Measurements from ENCODE around the gene CYP2R1.

The CYP2R1 gene

DNA sequence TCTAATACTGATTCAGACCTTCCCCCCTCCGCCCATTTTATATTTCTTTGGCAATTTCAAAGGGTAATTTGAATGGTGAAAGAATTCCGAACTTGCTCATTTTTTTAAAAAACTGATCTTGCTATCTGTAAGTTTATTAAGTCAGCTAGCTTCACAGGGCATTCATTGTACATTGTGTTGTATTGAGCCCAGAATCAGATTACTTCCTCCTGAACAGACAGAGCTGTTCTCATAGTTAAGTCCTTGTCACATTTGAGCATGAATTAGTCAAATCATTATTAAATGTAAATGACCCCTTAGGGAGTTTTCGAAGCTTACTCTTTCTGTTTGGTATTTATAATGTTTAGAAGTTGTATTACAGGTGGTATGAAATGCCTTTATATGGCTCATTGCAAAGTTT is 34.4 kb downstream of the CYP2R1 start:
- no peaks in the 10 kb centered on the region for H3K4me1 ChIP-seq (ENCODE audit: control insufficient read depth, low read depth, low read length)
- no peaks in the 10 kb centered on the region for H3K9me3 ChIP-seq (ENCODE audit: control insufficient read depth, low read depth, low read length)
- H3K27ac ChIP-seq (ENCODE audit: low read length) = no peak overlapping the region

DNA sequence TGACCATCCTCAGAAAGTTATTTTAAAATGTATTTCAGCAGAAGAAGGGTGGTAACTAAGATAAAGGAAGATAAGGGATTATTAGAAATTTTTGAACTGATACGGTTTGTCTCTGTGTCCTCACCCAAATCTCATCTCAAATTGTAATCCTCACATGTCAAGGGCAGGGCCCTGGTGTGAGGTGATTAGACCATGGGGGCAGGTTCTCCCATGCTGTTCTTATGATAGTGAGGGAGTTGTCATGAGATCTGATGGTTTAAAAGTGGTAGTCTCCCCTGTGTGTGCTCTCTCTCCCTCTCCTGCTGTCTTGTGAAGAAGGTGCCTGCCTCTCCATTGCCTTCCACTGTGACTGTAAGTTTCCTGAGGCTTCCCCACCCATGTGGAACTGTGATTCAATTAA is 36.1 kb downstream of the CYP2R1 start:
- Histone ChIP-seq H3K27ac (ENCODE audit: low read length) (no peak overlapping the region), H3K36me3 (ENCODE audit: control insufficient read depth, low read depth, low read length) (no peaks in the 10 kb centered on the region), H3K4me3 (ENCODE audit: low read length) (no peak overlapping the region), H3K9ac (ENCODE audit: low read length) (no peak overlapping the region), H3K4me1 (ENCODE audit: control insufficient read depth, low read depth, low read length) (no peaks in the 10 kb centered on the region), H3K9me3 (ENCODE audit: control insufficient read depth, low read depth, low read length) (no peaks in the 10 kb centered on the region), H3K27me3 (ENCODE audit: control insufficient read depth, insufficient read depth, low read length) (no peaks in the 10 kb centered on the region)

More for the DNA sequence above, 34.4 kb downstream of the CYP2R1 start:
- H3K27me3 ChIP-seq (ENCODE audit: control insufficient read depth, insufficient read depth, low read length) = no peaks in the 10 kb centered on the region
- no peak overlapping the region for H3K9ac ChIP-seq (ENCODE audit: low read length)
- H3K36me3 ChIP-seq (ENCODE audit: control insufficient read depth, low read depth, low read length) = no peaks in the 10 kb centered on the region
- no peak overlapping the region for H3K4me3 ChIP-seq (ENCODE audit: low read length)

DNA sequence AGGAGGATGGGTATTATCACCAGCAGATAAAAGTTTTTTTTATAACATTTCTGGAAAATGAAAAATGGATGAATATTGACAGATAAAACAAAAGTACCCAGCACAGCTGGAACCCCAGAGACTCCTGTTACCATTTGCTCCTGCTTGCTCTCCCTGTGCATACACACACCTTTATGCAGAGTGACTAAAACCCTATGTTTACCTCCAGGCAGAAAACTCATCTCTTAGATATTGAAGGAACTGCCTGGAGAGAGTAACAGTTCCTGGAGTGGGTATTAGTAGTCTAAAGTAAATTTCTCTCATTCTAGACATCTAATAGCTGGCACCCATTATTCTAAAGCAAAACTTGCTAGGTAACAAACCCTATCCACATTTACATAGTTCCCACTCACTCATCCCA is 38.0 kb downstream of the CYP2R1 start:
- Histone ChIP-seq H3K27ac (ENCODE audit: low read length) (no peak overlapping the region), H3K4me1 (ENCODE audit: control insufficient read depth, low read depth, low read length) (no peaks in the 10 kb centered on the region), H3K9me3 (ENCODE audit: control insufficient read depth, low read depth, low read length) (no peaks in the 10 kb centered on the region), H3K27me3 (ENCODE audit: control insufficient read depth, insufficient read depth, low read length) (no peaks in the 10 kb centered on the region), H3K9ac (ENCODE audit: low read length) (no peak overlapping the region), H3K4me3 (ENCODE audit: low read length) (no peak overlapping the region), H3K36me3 (ENCODE audit: control insufficient read depth, low read depth, low read length) (no peaks in the 10 kb centered on the region)

DNA sequence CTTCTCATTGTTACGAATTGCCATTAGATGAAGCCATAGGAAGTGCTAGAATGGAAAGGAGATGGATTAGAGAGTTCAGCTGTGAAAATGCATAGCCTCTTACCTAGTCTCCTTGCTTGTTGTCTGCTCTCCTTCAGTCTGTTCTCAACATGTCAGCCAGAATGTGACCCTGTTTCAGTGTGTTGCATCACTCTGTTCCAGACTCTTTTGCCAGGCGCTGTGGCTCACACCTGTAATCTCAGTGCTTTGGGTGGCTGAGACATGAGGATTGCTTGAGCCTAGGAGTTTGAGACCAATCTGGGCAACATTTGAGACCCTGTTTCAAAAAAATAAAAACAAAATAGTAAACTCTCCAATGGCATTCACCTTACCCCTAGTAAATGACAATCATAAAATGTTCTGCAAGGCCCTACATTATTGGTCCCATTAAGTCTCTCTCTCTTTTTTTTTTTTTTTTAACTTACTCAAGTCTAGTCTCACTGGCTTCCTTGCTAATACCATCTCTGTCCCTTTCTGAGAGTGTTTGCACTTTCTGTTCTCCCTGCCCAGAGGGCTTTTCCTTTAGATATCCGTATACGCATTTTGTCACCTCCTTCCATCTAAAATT is 39.4 kb downstream of the CYP2R1 start:
- H3K36me3 ChIP-seq (ENCODE audit: control insufficient read depth, low read depth, low read length) = no peaks in the 10 kb centered on the region
- no peaks in the 10 kb centered on the region for H3K27me3 ChIP-seq (ENCODE audit: control insufficient read depth, insufficient read depth, low read length)
- H3K4me3 ChIP-seq (ENCODE audit: low read length) = no peak overlapping the region
- H3K27ac ChIP-seq (ENCODE audit: low read length) = no peak overlapping the region
- H3K9ac ChIP-seq (ENCODE audit: low read length) = no peak overlapping the region
- H3K9me3 ChIP-seq (ENCODE audit: control insufficient read depth, low read depth, low read length) = no peaks in the 10 kb centered on the region
- no peaks in the 10 kb centered on the region for H3K4me1 ChIP-seq (ENCODE audit: control insufficient read depth, low read depth, low read length)

DNA sequence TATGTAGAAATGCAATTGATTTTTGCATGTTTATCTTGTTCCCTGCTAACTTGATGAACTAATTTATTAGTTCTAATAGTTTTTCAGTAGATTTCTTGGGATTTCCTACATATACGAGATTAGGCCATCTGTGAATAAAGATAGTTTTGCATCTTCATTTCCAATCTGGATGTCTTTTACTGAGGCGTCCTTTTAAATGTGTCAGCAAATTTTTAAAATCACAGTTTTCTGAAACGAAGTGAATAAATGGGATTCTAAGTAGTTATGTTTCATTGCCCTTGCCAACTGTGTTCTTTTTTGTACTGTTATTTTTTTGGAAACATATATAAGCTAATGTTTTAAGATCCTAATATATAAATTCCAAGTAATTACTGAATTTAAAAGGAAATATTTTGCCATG is 50.0 kb downstream of the CYP2R1 start:
- Histone ChIP-seq H3K27me3 (ENCODE audit: control insufficient read depth, insufficient read depth, low read length) (no peaks in the 10 kb centered on the region), H3K9me3 (ENCODE audit: control insufficient read depth, low read depth, low read length) (no peaks in the 10 kb centered on the region), H3K4me1 (ENCODE audit: control insufficient read depth, low read depth, low read length) (no peaks in the 10 kb centered on the region), H3K27ac (ENCODE audit: low read length) (no peak overlapping the region), H3K9ac (ENCODE audit: low read length) (no peak overlapping the region), H3K36me3 (ENCODE audit: control insufficient read depth, low read depth, low read length) (no peaks in the 10 kb centered on the region), H3K4me3 (ENCODE audit: low read length) (no peak overlapping the region)

DNA sequence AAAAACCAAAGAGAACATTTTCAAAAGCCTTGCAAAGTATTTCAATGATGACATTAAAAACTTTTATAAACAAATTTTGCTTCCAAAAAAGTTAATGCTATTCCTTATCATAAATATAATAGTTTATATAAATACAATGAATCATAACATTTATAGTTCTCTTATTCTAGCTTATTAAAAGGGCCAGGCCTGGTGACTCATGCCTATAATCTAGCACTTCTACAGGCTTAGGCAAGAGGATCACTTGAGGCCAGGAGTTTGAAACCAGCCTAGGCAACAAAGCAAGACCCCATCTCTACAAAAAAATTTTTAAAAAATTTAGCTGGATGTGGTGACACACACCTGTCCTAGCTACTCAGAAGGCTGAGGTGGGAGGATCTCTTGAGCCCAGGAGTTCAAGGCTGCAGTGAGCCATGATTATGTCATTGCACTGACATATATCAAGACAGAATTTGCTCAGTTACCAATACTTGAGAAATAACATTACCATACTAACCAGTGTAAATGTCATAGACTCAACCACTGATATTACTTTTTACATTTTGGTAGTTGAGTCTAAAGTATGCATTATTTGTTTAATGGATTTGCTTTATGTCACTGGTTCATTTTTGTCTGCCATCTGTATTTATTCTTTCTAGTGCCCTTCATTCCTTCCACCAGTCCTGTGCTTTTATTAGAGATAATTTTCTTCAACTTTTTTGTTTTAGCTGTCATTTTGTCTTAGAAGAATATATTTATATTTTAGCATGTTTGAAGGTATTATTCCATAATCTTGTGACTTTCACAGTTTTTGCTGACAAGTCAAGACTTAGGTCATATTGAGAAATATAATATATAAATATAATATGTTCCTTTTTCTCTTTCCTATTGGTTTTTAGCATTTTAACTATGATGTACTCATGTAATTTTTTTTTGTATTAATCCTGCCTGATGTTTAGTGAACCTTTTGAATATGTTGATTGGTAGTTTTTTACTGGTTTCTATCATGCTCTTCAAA is 56.2 kb downstream of the CYP2R1 start:
- Histone ChIP-seq H3K36me3 (ENCODE audit: control insufficient read depth, low read depth, low read length) (no peaks in the 10 kb centered on the region), H3K4me1 (ENCODE audit: control insufficient read depth, low read depth, low read length) (no peaks in the 10 kb centered on the region), H3K9me3 (ENCODE audit: control insufficient read depth, low read depth, low read length) (no peaks in the 10 kb centered on the region), H3K27me3 (ENCODE audit: control insufficient read depth, insufficient read depth, low read length) (no peaks in the 10 kb centered on the region), H3K27ac (ENCODE audit: low read length) (no peak overlapping the region), H3K9ac (ENCODE audit: low read length) (no peak overlapping the region), H3K4me3 (ENCODE audit: low read length) (no peak overlapping the region)

All from iPS-18a (cell line).